T-helper 17 cell (primary cell): ENCODE results near the gene CNTNAP5. TPM values are rescaled to one million over a fixed set of nuclear protein-coding genes. Genes with fewer than 3 reads are reported as not detected.

Source experiments
- ATAC-seq: fragments of 150-1000 bp; cut with Tn5 transposase; 2 replicates; pipeline ENCODE4 v1.10.0; 2021; ENCODE audit warnings: mild to moderate bottlenecking, moderate library complexity
- DNase-seq, 3 donors: peaks; one replicate each; pipeline versions ENCODE4 v3.0.0 to v3.0.0-alpha.2; 2020 to 2021
- H3K9me3 ChIP-seq: one replicate; pipeline ENCODE4 v1.7.0; 2013; ENCODE audit warnings: low read length, mild to moderate bottlenecking; ENCODE audit not compliant: control insufficient read depth, poor library complexity, severe bottlenecking
- H3K27ac Mint-ChIP-seq: one replicate; pipeline ENCODE4 v1.8.0; 2022; ENCODE audit warnings: mild to moderate bottlenecking, moderate library complexity, mixed read lengths
- H3K27me3 Mint-ChIP-seq: one replicate; pipeline ENCODE4 v1.8.0; 2022; ENCODE audit warnings: mixed read lengths
- H3K36me3 Mint-ChIP-seq: one replicate; pipeline ENCODE4 v1.8.0; 2022; ENCODE audit warnings: low read depth, mixed read lengths
- H3K4me1 Mint-ChIP-seq: one replicate; pipeline ENCODE4 v1.8.0; 2022; ENCODE audit warnings: mild to moderate bottlenecking, mixed read lengths
- H3K4me3 Mint-ChIP-seq: one replicate; pipeline ENCODE4 v1.8.0; 2022; ENCODE audit warnings: mild to moderate bottlenecking, moderate library complexity, mixed read lengths
- total RNA-seq, 4 donors: library from RNA in 2 of 4; stranded (reverse) in 2 of 4; gene quantifications; one replicate each; pipeline ENCODE4 v1.2.3 and lab custom pipeline; 2022 to 2026

CNTNAP5 gene
- total RNA-seq = not detected
- 0 reads per million in 2 donors for total RNA-seq (lab: John Stamatoyannopoulos, UW)

GRCh38 chr2:124025171-124025580 is at the start of gene CNTNAP5:
Gene CNTNAP5, plus strand, starts transcription at chr2:124025287. Its CDS starts 364 bp downstream, at chr2:124025651.
- no peak within 1 kb of the TSS for H3K27ac Mint-ChIP-seq
- ATAC-seq = no peak
- no peak within 1 kb of the TSS for H3K4me3 Mint-ChIP-seq
- H3K9me3 ChIP-seq = no peaks in the 10 kb centered on the region
- H3K27me3 Mint-ChIP-seq = peaks cover 19% of the 10 kb centered on the region
- H3K4me1 Mint-ChIP-seq = no peaks in the 10 kb centered on the region
- no peak for DNase-seq
- peaks cover 3% of the 10 kb centered on the region for H3K36me3 Mint-ChIP-seq

- H3K27me3 Mint-ChIP-seq = no peaks in the 10 kb centered on the region
- no peak overlapping the region for H3K4me3 Mint-ChIP-seq
- ATAC-seq (no peak), DNase-seq (no peak)
- no peaks in the 10 kb centered on the region for H3K4me1 Mint-ChIP-seq
- H3K9me3 ChIP-seq = no peaks in the 10 kb centered on the region
- H3K27ac Mint-ChIP-seq = no peak overlapping the region
- H3K36me3 Mint-ChIP-seq = no peaks in the 10 kb centered on the region
Observed at GRCh38 chr2:123976054-123976648, 48.9 kb upstream of the CNTNAP5 start.

DNA sequence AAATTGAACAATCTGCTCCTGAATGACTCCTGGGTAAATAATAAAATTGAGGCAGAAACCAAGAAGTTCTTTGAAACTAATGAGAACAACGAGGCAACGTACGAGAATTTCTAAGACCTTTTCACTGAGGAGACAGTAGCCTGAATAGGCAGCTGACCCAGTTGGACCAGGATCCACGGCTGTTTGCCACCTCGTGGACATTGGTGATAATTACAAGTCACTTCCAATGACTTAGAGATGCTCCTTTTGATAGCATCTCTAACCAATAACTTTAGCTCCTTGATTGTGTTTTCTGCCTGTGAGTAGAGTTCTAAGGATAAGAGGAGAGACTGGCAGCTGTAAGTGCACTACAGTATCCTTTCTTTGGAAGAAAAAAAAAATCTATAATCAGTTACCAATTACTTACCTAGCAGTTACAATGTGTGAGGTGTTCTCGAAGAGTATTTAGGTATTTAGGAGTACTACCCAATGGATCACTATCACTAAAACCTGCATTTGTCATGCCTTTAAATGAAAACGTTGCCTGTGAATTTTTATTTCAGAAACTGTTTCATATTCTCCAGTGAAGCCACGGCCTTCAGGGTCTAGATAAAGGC is 31.3 kb upstream of the CNTNAP5 start:
- no peaks in the 10 kb centered on the region for H3K9me3 ChIP-seq
- DNase-seq = no peak
- Mint-ChIP-seq H3K4me1 (peaks cover 3% of the 10 kb centered on the region), H3K4me3 (no peak overlapping the region), H3K27me3 (no peaks in the 10 kb centered on the region), H3K27ac (no peak overlapping the region), H3K36me3 (peaks cover 2% of the 10 kb centered on the region)
- ATAC-seq = no peak

DNA sequence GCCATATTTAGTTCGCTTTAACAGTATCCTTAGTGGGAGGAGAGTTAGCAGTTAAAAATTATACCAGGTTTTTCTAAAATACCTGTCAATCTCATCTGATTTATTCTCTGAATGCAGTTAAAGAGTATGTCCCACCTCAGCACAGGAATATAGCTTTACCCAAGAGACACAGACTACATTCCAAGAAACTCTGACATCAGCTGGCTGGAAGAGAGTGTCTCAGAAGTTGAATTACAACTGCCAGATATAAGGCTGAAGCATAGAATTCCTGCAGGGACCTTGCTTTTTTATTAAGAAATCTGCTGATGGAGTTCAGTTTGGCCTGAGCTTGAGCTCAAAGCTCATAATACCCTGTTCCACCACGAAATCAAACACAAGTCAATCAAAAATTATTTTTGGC is 25.4 kb upstream of the CNTNAP5 start:
- DNase-seq (no peak), ATAC-seq (no peak)
- Mint-ChIP-seq H3K4me1 (no peaks in the 10 kb centered on the region), H3K4me3 (no peak overlapping the region), H3K36me3 (no peaks in the 10 kb centered on the region), H3K27me3 (no peaks in the 10 kb centered on the region), H3K27ac (no peak overlapping the region)
- no peaks in the 10 kb centered on the region for H3K9me3 ChIP-seq

DNA sequence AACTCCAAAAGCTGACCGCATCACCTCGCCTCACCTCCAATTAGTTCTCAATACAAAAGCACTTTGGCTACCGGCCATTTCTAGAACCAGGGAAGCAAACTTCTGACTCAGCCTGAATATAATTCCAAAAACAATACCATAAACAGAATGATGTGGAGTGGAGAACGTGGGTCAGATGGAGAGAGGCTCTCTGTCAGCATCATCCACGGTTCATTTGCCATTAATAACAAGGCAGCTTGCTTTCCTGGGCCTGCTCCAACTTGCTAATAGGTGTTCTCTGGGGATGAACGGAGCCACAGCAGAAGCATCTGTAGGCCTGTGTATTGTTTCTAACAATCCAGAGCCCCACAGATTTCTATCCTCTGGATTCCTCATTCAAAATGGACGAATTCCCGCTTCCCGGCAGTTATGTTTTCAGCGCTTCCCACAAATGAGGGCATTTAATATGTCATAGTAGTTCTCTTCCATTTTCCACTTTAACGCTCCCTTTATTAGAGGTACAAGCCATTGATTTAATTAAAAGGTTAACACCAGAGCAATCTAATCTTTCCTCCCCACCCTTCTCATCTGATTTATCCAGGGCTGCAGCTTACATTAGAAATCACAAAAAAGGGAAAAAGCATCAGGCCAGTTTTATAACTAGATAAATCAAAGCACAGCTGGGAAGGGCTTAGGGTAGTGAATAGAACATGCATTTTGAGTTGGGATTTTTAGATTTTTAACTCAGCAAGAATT is 23.2 kb upstream of the CNTNAP5 start:
- H3K36me3 Mint-ChIP-seq = no peaks in the 10 kb centered on the region

GRCh38 chr2:124018890-124019289 is 6.2 kb upstream of the CNTNAP5 start:
- ATAC-seq = no peak
- DNase-seq = no peak
- Mint-ChIP-seq H3K4me3 (no peak overlapping the region), H3K27ac (no peak overlapping the region), H3K4me1 (no peaks in the 10 kb centered on the region), H3K36me3 (no peaks in the 10 kb centered on the region), H3K27me3 (no peaks in the 10 kb centered on the region)
- no peaks in the 10 kb centered on the region for H3K9me3 ChIP-seq

More for the DNA sequence above, 23.2 kb upstream of the CNTNAP5 start:
- Mint-ChIP-seq H3K27ac (no peak overlapping the region), H3K4me1 (no peaks in the 10 kb centered on the region), H3K4me3 (no peak overlapping the region), H3K27me3 (no peaks in the 10 kb centered on the region)
- ATAC-seq = no peak
- no peaks in the 10 kb centered on the region for H3K9me3 ChIP-seq
- no peak for DNase-seq

- Mint-ChIP-seq H3K27me3 (peaks cover 19% of the 10 kb centered on the region), H3K36me3 (peaks cover 3% of the 10 kb centered on the region), H3K4me1 (no peaks in the 10 kb centered on the region), H3K4me3 (no peak overlapping the region), H3K27ac (no peak overlapping the region)
- DNase-seq (no peak), ATAC-seq (no peak)
- H3K9me3 ChIP-seq = no peaks in the 10 kb centered on the region
Observed at GRCh38 chr2:124024561-124025170, 421 bp upstream of the CNTNAP5 start.

GRCh38 chr2:124025891-124026434 is 876 bp downstream of the CNTNAP5 start:
- H3K27ac Mint-ChIP-seq = no peak overlapping the region
- no peaks in the 10 kb centered on the region for H3K4me1 Mint-ChIP-seq
- ATAC-seq (no peak), DNase-seq (no peak)
- H3K27me3 Mint-ChIP-seq = peaks cover 19% of the 10 kb centered on the region
- H3K4me3 Mint-ChIP-seq = no peak overlapping the region
- H3K36me3 Mint-ChIP-seq = peaks cover 3% of the 10 kb centered on the region
- H3K9me3 ChIP-seq = no peaks in the 10 kb centered on the region

DNA sequence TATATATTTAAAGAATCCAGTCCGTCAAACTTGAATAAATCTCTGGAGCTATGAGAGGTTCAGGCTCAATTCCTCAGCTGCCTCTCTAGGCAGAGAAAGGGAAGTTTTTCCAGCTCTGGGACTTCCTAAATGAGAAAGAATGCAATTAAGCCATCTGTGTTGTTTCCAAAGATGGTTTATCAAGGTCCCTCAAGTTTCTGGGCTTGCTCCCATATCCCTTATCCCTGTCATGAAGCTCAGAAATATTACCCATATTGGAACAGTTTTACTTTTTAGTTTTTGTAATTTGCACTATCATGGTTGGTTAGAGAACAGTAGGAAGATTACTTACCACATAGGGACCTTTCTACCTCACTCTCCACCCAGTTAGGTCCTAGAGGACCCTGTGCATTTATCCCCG is 1.4 kb downstream of the CNTNAP5 start:
- H3K9me3 ChIP-seq = no peaks in the 10 kb centered on the region
- DNase-seq (no peak), ATAC-seq (no peak)
- H3K36me3 Mint-ChIP-seq = peaks cover 3% of the 10 kb centered on the region
- H3K27me3 Mint-ChIP-seq = peaks cover 19% of the 10 kb centered on the region
- no peaks in the 10 kb centered on the region for H3K4me1 Mint-ChIP-seq
- no peak overlapping the region for H3K4me3 Mint-ChIP-seq
- H3K27ac Mint-ChIP-seq = no peak overlapping the region

DNA sequence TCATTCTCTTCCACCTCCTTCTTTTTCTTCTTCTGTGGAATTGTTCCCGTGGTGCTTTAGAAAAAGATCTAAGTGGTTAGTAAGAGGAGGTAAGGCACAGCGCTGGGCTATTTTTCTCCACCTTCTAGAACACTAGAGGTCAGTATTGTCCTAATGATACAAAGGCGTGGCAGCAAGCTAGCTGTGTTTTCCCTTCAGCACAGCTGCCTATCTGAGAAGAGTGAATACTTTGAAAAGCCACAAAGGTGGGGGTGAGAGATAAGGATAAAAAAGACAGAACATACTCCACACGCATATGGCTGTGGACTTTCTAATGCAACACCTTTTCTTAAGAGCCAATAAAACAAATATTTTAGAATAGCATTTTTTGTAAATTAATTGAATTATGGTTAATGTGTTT is 2.1 kb downstream of the CNTNAP5 start:
- peaks cover 3% of the 10 kb centered on the region for H3K36me3 Mint-ChIP-seq
- DNase-seq (no peak), ATAC-seq (no peak)
- peaks cover 19% of the 10 kb centered on the region for H3K27me3 Mint-ChIP-seq
- H3K9me3 ChIP-seq = no peaks in the 10 kb centered on the region
- no peak overlapping the region for H3K27ac Mint-ChIP-seq
- no peaks in the 10 kb centered on the region for H3K4me1 Mint-ChIP-seq
- no peak overlapping the region for H3K4me3 Mint-ChIP-seq

- Mint-ChIP-seq H3K27me3 (no peaks in the 10 kb centered on the region), H3K36me3 (no peaks in the 10 kb centered on the region), H3K27ac (no peak overlapping the region), H3K4me1 (no peaks in the 10 kb centered on the region), H3K4me3 (no peak overlapping the region)
- no peaks in the 10 kb centered on the region for H3K9me3 ChIP-seq
- ATAC-seq (no peak), DNase-seq (no peak)
Observed at GRCh38 chr2:124032799-124033198, 7.7 kb downstream of the CNTNAP5 start.

DNA sequence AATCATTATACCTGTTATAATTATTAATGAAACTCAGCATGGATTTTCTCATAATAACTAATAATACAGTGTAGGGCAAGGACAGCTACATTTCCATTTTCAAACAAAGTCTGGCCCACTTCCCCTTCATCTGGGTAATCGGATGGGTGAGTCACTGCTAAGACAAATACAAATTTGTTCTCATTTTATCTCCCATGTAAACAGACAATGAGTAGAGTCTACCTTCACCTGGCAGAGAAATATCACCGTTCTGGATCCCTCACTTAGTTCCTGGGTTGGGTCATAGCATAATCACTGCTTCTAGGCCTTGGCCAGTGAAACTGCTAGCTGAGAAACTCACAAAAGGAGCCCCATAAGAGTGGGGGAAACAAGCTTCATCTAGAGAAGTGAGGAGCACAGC is 9.2 kb downstream of the CNTNAP5 start:
- DNase-seq = no peak
- H3K9me3 ChIP-seq = no peaks in the 10 kb centered on the region
- Mint-ChIP-seq H3K4me3 (no peak overlapping the region), H3K27ac (no peak overlapping the region), H3K4me1 (no peaks in the 10 kb centered on the region), H3K27me3 (no peaks in the 10 kb centered on the region), H3K36me3 (no peaks in the 10 kb centered on the region)
- no peak for ATAC-seq

- H3K36me3 Mint-ChIP-seq = no peaks in the 10 kb centered on the region
- no peak overlapping the region for H3K4me3 Mint-ChIP-seq
- ATAC-seq = no peak
Observed at GRCh38 chr2:124035001-124035400, 9.9 kb downstream of the CNTNAP5 start.

More at GRCh38 chr2:124035001-124035400, 9.9 kb downstream of the CNTNAP5 start:
- no peak for DNase-seq
- no peaks in the 10 kb centered on the region for H3K27me3 Mint-ChIP-seq
- H3K27ac Mint-ChIP-seq = no peak overlapping the region
- H3K4me1 Mint-ChIP-seq = no peaks in the 10 kb centered on the region
- no peaks in the 10 kb centered on the region for H3K9me3 ChIP-seq
